H1 (cell line): Measurements from ENCODE around the gene PSMB1. TPM values are rescaled to one million over a fixed set of nuclear protein-coding genes. Genes with fewer than 3 reads are reported as not detected.
A peak's percentile ranks its signal among the peaks of the same experiment; 100 is the strongest.

Experiments
- ASH2L ChIP-seq: fragments of 200-600, 300-600 bp; sonication (generic); IDR thresholded peaks from one replicate; pipeline ENCODE4 v1.7.1; 2017; ENCODE audit warnings: low read length
- ATF2 ChIP-seq: IDR thresholded peaks from 2 replicates; pipeline ENCODE4 v1.6.1; 2012; ENCODE audit warnings: low read length, inconsistent platforms
- CEBPB ChIP-seq: IDR thresholded peaks from 2 replicates; pipeline ENCODE4 v1.6.1; 2012; ENCODE audit warnings: low read depth, low read length
- CHD2 ChIP-seq: IDR thresholded peaks from 2 replicates; pipeline ENCODE4 v1.6.1; 2012; ENCODE audit warnings: low read length, improper control_type of control experiment
- GABPA ChIP-seq: IDR thresholded peaks from 2 replicates; pipeline ENCODE4 v1.6.1; 2011; ENCODE audit warnings: mild to moderate bottlenecking, low read length, moderate library complexity, borderline replicate concordance; ENCODE audit not compliant: insufficient read depth
- KDM5A ChIP-seq: fragments of 200-600 bp; IDR thresholded peaks from 2 replicates; pipeline ENCODE4 v1.7.1; 2012; ENCODE audit warnings: mild to moderate bottlenecking, low read length, inconsistent platforms, mixed read lengths
- MAFK ChIP-seq: IDR thresholded peaks from 2 replicates; pipeline ENCODE4 v1.6.1; 2012; ENCODE audit warnings: low read depth, mild to moderate bottlenecking, improper control_type of control experiment, low read length
- PHF8 ChIP-seq: fragments of 200-600 bp; sonication (generic); conservative IDR thresholded peaks from 2 replicates; pipeline ENCODE4 v1.7.1; 2012; ENCODE audit warnings: low read depth, mild to moderate bottlenecking, inconsistent platforms, low read length, moderate library complexity
- POLR2A ChIP-seq, 2 experiments: IDR thresholded peaks; 1 replicate in 1 of 2; 2 replicates in 1 of 2; pipeline ENCODE4 v1.6.1; 2011; ENCODE audit warnings: low read depth in 2 of 2, low read length in 2 of 2, mild to moderate bottlenecking in 2 of 2; ENCODE audit errors: control extremely low read depth in 1 of 2
- POLR2AphosphoS5 ChIP-seq: IDR thresholded peaks from 2 replicates; pipeline ENCODE4 v1.6.1; 2011; ENCODE audit warnings: low read depth, low read length
- RNF2 ChIP-seq: fragments of 200-900, 300-1000 bp; sonication (generic); IDR thresholded peaks from 2 replicates; pipeline ENCODE4 v1.7.1; 2016; ENCODE audit warnings: borderline replicate concordance, low read depth, mild to moderate bottlenecking, antibody characterized with exemption, low read length; ENCODE audit not compliant: poor library complexity, severe bottlenecking; ENCODE audit errors: missing control alignments
- SIN3A ChIP-seq, 2 experiments: IDR thresholded peaks in 1 of 2; conservative IDR thresholded peaks in 1 of 2; 2 replicates each; pipeline ENCODE4 v1.6.1; 2011 to 2012; ENCODE audit warnings: low read length in 2 of 2, improper control_type of control experiment in 1 of 2, low read depth in 1 of 2, mild to moderate bottlenecking in 1 of 2
- SP1 ChIP-seq: IDR thresholded peaks from 2 replicates; pipeline ENCODE4 v1.6.1; 2011; ENCODE audit warnings: low read depth, low read length
- TAF1 ChIP-seq: IDR thresholded peaks from 2 replicates; pipeline ENCODE4 v1.6.1; 2011; ENCODE audit warnings: mild to moderate bottlenecking, low read depth, low read length
- TBP ChIP-seq: IDR thresholded peaks from 2 replicates; pipeline ENCODE4 v1.6.1; 2011; ENCODE audit warnings: low read depth, low read length, improper control_type of control experiment
- polyA plus RNA-seq, 7 experiments: library from polyadenylated mRNA; depleted of rRNA in 3 of 7; stranded (reverse) in 5 of 7; unstranded in 2 of 7; fragments of >200 nt in 5 of 7; fragments of 200-250 nt in 2 of 7; gene quantifications; 1 replicate in 5 of 7; 2 replicates in 1 of 7; 4 replicates in 1 of 7; pipeline versions ENCODE4 v1.2.1 to v1.2.3, GENCODE V29; 2011 to 2013; ENCODE audit warnings: missing spikeins in 2 of 7, mixed read lengths in 2 of 7
- total RNA-seq: library from RNA; stranded (reverse); fragmentation: NEBNext Ultra II Directional; extraction: Animal tissue kit (Norgen Biotek cat#: 25700); gene quantifications from 2 replicates; pipeline ENCODE4 v1.2.1, GENCODE V29; 2021
- TF ChIP-seq, protein P1 (sequence below): IDR thresholded peaks from 2 replicates; pipeline ENCODE4 v1.6.1; 2012; ENCODE audit warnings: inconsistent platforms
- TF ChIP-seq, protein P2 (sequence below), 3 experiments: IDR thresholded peaks; 1 replicate in 2 of 3; 2 replicates in 1 of 3; pipeline versions ENCODE4 v1.5.1 to v1.6.1; 2011; ENCODE audit warnings: low read length in 3 of 3, mild to moderate bottlenecking in 3 of 3, inconsistent platforms in 2 of 3, low read depth in 1 of 3, moderate library complexity in 1 of 3; ENCODE audit not compliant: insufficient read depth in 1 of 3; ENCODE audit errors: control extremely low read depth in 1 of 3

PSMB1 gene
- total and polyA plus RNA-seq, 2 of the 8 experiments (the other 6 are each of a cell fraction or from before 2014, with no cell fraction given), result 237 to 609 TPM

DNA sequence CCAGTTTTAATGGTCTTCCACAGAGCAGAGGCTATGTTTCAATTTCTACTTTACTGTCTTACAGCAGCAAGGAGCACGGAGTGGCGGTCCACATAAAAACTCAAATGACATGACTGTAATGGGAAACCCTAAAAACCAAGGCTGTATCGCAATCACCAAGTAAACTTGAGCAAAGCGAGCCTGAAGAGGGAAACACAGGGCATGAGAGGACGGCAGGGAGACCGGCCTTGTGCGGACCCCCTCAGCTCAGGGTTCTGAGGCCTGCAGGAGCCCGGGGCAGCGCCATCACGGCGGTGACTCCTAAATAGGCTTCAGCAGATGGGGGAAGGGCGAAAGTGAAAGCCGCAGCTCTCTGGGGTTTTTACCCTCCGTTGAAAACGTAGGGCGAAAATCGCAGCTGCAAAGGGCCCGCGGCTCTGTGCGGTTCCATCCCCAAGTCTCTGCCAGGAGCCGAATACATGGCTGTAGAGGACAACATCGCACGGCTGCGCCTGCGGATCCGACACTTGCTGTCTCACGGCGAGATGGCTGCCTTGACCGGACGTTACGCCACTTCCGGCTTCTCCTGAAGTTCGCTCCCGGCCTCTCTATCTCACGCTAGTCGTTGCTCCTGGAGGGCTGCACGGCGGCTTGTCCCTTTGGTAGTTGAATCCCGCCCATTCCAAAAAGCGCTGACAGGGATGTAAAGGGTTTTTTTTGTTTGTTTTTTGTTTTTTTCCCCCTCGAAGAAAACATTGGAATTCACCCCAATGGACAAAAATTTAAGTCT lies at the start of gene PSMB1 (continued):
- TF ChIP-seq, protein P1, sequence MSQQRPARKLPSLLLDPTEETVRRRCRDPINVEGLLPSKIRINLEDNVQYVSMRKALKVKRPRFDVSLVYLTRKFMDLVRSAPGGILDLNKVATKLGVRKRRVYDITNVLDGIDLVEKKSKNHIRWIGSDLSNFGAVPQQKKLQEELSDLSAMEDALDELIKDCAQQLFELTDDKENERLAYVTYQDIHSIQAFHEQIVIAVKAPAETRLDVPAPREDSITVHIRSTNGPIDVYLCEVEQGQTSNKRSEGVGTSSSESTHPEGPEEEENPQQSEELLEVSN, result 0 out of 2 replicates have a peak, but pooled peaks have one; percentile 23
- peak; percentile 70 for TF ChIP-seq ASH2L
- peak; percentile 91 for TF ChIP-seq GABPA
- peak; percentile 93 for TF ChIP-seq TBP
- TF ChIP-seq PHF8, result peak; percentile 96
- TF ChIP-seq ATF2, result 0 out of 2 replicates have a peak, but pooled peaks have one; percentile 18
- TF ChIP-seq POLR2A (IDR thresholded peaks at IDR 0.05; ENCODE audit: control extremely low read depth in 1 of 2, low read depth in 2 of 2, low read length in 2 of 2), result peak; percentile 96 to 99
- TF ChIP-seq MAFK, result peak; percentile 54; the same call in 1 of the 2 replicates
- TF ChIP-seq, protein P2, sequence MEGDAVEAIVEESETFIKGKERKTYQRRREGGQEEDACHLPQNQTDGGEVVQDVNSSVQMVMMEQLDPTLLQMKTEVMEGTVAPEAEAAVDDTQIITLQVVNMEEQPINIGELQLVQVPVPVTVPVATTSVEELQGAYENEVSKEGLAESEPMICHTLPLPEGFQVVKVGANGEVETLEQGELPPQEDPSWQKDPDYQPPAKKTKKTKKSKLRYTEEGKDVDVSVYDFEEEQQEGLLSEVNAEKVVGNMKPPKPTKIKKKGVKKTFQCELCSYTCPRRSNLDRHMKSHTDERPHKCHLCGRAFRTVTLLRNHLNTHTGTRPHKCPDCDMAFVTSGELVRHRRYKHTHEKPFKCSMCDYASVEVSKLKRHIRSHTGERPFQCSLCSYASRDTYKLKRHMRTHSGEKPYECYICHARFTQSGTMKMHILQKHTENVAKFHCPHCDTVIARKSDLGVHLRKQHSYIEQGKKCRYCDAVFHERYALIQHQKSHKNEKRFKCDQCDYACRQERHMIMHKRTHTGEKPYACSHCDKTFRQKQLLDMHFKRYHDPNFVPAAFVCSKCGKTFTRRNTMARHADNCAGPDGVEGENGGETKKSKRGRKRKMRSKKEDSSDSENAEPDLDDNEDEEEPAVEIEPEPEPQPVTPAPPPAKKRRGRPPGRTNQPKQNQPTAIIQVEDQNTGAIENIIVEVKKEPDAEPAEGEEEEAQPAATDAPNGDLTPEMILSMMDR (IDR thresholded peaks at IDR 0.05; ENCODE audit: control extremely low read depth in 1 of 3, insufficient read depth in 1 of 3, low read depth in 1 of 3, low read length in 3 of 3), result no peak
- TF ChIP-seq KDM5A, result peak; percentile 74; the same call in 1 of the 2 replicates
- TF ChIP-seq CEBPB, result peak; percentile 66
- TF ChIP-seq TAF1, result peak; percentile 97
- TF ChIP-seq RNF2, result no peak
- peak; percentile 42; the same call in 1 of the 2 replicates for TF ChIP-seq CHD2
- peak; percentile 100 for TF ChIP-seq POLR2AphosphoS5
- peak; percentile 30; the same call in 1 of the 2 replicates for TF ChIP-seq SP1
- TF ChIP-seq SIN3A (conservative IDR thresholded peaks at IDR 0.05 in 1 of 2, IDR thresholded peaks at IDR 0.05 in 1 of 2; ENCODE audit: low read depth in 1 of 2, low read length in 2 of 2), result peak in 1 of 2 experiments; percentile 91; a peak in 2 of 4 replicates
- TF ChIP-seq, all 59 proteins: peak for 20
